ENCODE measurements around the gene REV3L.

REV3L gene

DNA sequence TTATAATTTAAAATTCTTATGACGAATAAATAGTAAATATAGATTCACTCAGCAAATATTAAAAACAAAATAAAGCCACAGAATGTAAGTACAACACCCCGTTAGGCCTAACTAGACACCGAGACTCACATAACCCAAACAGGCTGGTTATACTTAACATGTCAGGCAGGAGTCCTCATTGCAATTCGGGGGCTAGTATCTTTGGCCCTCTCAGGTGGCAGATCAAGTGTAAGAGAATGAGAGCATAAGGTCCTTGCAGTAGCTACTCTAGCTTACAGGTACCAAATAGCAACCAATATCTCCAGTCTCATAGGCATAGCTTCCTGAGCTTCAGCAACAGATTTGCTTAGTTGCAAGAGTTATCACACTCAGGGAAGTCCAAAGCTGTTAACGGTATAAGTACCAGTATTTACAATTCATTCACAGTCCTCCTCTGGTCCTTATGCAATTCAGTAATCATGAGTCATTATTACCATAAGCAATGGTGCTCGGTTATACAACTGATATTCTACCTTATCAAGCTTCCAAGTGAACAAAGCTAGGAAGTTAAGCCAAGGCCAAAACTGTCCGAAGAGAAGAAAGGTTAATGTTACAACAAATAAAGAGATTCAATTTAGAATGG lies 20.1 kb downstream of the REV3L start:
- no peak for DNase-seq

DNA sequence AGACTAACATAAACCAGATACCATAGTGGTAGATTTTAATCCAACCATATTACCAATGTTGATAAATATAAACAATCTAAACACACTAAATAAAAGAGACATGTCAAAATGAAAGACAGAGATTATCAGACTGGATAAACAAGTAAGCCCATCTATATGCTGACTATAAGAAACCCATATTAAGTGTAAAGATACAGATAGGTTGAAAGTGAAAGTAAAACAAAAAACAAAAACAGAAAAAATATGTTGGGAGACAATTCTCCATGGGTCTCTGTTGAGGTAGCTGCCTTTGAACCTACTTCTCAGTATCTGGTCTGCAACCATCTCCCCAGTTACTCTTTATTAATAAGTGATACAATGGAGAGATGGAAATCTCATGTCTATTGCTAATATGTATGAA lies 21.2 kb downstream of the REV3L start:
- no peak for DNase-seq

DNA sequence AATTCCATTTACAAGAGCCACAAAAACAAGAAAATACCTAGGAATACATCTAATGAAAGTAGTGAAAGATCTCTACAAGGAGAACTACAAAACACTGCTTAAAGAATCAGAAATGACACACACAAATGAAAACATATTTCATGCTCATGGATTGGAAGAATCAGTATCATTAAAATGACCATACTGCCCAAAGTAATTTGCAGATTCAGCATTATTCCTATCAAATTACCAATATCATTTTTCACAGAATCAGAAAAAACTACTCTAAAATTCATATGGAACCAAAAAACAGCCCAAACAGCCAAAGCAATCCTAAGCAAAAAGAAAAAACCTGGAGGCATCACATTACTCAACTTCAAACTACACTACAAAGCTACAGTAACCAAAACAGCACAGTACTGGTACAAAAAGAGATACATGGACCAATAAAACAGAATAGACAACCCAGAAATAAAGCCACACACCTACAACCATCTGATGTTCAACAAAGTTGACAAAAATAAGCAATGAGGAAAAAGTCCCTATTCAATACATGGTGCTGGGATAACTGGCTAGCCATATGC lies 24.3 kb downstream of the REV3L start:
- DNase-seq, result no peak

DNA sequence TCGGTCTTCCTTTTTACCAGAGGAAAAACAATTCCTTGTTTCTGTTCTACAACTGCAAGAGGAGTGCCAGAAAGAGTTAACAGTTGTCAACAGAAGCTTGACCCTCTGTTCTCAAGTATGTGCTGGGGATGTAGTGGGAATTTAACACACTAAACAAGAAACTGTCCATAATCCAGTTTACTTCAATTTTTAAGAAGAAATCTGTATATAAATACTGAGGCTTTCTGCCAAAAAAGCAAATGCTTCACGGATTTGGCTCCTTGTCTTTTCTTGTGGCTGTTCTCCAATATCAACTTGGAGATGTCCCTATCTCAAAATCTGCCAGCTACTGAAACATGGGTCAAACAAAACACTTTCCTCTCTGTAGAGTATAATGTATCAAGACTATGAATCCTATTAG lies 26.8 kb downstream of the REV3L start:
- DNase-seq, result no peak

DNA sequence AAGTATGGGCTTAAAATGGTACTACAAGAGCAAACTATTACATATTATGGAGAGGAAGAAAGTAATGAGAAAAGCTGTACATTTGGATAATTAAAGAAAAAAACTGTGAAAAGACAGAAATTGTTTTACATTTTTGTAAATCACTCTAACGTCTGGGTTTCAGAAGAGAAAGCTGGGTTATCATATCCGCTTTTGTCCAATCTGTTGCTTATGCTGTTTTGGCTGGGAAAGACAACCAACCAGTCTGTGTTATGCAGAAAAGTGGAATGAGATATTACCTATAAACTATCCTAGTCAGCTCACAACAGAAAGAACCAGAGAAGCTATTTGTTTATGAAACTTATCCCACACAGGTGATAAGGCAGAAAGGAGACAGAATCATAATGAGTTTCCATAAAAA lies 32.4 kb downstream of the REV3L start:
- DNase-seq, result no peak

DNA sequence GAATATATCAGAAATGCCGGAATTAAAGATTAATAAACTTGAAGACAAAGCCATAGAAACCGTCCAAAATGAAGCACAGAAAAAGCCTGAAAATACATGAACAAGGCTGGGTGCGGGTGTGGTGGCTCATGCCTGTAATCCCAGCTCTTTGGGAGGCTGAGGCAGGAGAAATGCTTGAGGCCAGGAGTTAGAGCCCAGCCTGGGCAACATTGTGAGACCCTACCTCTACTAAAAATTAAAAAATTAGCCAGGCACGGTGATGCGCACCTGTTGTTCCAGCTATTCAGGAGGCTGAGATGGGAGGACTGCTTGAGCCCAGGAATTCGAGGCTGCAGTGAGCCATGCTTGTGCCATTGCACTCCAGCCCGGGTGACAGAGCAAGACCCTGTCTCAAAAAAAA lies 32.9 kb downstream of the REV3L start:
- DNase-seq, result no peak

DNA sequence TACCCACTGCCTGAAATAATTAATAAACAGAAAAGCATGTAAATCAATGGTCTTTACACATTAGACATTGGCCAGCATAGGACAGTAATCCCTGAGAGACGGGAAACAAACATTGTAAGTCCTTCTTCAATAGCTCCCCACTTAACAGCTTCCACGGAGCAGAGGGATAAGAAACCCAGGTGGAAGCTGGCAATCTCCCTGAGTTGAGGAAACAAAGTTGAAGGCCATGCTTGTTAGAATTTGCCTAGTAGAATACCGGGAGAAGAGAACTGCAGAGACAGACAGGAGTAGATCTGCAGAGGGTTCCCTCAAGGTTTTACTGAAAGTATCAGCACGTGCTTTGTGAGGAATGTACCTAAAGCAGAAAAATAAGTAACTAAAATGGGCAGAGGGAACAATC lies 33.9 kb downstream of the REV3L start:
- DNase-seq, result no peak

DNA sequence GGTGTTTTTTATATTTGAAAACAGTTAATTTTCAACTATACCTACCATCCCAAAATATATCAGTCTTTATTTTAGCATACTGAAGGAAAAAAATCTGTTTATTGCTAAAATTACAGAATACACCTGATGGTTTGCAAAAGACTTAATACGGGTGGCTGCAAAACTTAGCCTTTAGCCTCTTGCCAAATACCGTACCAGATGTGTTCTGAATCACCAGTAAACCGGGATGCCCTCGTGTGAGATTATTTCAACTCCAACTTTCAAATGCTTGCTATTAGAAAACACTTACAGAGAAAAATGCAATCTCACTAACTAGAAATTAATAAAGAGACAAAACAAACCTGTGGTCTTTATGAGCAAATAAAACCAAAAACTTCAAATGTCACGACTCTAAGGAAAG lies 36.0 kb downstream of the REV3L start:
- no peak for DNase-seq

DNA sequence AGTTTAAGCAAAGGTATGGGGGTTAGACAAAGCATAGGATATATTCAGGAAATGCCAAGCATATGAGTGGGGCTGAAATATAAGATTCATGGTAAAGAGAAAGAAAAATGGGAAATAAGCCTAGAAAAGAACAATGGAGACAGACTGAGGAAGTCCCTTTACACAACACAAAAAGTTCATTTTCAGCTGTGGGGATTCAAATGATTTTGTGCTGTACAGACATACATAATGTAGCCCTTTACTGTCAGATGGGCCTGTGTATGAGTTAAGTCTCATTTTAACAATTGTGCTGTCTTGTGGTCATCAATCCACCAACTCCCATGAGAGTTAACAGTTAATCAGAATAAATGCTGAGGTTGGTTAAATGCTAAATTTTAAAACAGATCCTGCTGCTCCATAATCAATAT lies 37.2 kb downstream of the REV3L start:
- no peak for DNase-seq

DNA sequence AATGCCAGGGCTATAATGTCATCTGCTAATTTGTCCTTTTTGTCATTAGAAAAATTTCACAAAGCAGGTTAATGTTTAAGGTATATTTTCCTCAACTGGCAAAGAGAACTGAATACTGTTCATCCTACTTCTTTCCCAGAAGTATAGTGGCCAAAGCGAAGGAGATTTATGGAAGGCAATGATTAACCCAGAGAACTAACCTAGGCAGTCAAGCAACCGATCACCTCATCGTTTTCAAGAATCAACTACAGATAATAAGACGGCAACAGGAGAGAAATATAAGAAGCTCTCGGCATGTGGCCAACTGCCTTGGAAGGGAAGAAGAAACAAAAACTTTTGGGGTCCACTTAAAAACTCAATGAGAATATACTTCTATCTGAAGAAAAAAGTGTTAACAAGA lies 38.2 kb downstream of the REV3L start:
- DNase-seq, result no peak

DNA sequence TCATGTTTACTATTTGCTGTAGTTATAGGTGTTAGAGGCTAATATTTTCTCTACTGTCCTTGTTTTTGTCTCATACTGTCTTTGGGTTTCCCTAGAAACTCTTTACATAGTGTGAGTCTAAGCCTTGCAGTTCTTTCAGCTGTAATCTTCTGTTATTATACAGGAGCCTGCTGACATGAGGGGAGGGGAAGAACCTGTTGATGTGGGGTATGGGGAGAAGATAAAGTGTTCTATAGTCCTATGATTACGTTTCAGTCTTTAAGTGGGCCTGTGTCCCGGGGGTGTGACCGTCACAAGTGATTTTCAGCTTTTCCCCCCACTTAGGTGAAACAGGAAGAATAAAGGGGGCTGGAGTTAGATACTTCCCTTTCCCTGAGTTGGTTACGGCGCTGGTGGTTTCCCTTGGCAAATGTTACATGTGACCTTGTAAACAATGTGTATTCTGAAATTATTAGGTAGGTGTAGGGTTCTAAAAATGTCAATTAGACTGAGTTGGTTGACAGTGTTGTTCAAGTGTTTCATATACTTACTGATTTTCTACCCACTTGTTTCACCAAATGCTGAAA lies 41.3 kb downstream of the REV3L start:
- no peak for DNase-seq

DNA sequence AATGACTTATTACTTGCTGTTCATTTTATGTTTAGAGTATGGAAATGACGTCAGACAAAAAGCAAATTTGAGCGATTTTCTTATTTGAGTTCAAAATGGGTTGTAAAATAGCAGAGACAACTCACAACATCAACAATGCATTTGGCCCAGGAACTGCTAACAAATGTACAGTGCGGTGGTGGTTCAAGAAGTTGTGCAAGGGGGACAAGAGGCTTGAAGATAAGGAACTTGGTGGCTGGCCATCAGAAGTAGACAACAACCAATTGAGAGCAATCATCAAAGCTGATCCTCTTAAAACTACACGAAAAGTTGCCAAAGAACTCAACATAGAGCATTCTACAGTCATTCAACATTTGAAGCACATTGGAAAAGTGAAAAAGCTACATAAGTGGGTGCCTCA lies 43.8 kb downstream of the REV3L start:
- no peak for DNase-seq

DNA sequence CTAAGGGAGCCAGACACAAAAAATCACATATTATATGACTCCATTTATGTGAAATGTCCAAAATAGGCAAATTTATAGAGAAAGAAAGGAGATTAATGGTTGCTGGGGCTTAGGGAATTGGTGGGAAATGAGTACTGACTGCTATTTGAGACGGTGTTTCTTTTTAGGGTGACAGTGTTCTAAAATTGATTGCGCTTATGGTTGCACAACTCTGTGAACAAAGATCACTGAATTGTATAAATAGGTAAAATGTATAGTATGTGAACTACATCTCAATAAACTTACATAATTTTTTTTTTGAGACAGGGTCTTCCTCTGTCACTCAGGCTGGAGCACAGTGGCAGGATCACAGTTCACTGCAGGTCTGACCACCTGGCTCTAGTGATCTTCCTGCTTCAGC lies 45.4 kb downstream of the REV3L start:
- DNase-seq, result no peak

DNA sequence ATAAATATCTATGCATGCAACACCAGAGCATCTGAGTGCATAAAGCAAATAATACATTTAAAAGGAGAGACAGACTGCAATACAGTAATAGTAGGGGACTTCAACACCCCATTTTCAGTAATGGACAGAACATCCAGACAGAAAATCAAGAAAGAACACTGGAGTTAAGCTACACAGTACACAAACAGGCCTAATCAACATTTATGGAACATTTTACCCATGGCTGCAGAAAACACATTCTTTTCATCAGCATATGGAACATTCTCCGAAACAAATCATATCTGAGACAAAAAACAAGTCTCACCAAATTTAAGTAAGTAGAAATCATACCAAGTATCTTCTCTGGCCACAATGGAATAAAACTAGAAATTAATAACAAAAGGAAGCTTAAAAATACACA lies 50.5 kb downstream of the REV3L start:
- no peak for DNase-seq

DNA sequence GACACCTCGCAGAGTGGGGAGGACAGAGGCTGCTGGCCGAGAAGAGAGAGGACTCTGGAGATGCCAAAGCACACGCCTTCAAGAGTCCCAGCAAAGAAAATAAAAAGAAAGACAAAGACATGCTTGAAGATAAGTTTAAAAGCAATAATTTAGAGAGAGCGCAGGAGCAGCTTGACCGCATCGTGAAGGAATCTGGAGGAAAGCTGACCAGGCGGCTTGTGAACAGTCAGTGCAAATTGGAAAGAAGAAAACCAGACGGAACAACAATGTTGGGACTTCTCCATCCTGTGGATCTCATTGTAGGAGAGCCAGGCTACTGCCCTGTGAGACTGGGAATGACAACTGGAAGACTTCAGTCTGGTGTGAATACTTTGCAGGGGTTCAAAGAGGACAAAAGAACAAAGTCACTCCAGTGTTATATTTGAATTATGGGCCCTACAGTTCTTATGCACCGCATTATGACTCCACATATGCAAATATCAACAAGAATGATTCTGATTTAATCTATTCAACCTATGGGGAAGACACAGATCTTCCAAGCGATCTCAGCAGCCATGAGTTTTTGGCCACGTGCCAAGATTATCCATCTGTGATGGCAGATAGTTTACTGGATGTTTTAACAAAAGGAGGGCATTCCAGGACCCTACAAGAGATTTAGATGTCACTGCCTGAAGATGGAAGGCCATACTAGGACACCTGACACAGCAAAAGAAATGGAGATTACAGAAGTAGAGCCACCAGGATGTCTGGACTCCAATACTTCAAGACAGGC lies 52.2 kb downstream of the REV3L start:
- DNase-seq, result no peak

DNA sequence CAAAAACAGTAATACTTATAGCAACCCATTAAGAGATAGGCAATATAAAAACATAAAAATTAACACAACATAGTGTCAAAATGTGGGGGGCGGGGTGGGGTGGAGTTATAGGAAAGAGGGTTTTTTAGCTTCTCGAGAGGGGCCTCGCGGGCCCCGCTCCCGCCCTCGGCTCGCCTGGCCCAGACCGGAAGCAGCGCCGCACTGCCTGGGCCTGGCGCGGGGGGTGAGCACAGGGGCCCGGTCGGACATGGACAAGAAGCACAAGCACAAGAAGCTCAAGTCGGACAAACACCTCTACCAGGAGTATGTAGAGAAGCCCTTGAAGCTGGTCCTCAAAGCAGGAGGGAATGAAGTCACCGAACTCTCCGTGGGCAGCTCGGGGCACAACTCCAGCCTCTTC lies 53.4 kb downstream of the REV3L start:
- no peak for DNase-seq

DNA sequence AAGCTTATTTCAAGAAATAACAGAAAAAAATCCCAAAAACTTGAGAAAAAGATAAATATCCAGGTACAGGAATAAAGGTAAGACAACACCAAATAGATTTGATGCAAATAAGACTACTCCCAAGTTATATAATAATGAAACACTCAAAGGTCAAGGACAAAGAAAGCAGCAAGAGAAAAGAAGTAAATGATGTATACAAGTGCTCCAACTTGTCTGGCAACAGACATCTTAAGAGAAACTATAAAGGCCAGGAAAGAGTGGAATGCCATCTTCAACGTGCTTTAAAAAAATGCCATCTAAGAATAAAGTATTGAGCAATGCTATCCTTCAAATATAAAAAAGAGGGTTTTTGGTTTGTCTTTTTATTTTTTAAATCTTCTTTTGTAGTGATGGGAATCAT lies 54.2 kb downstream of the REV3L start:
- DNase-seq, result no peak

DNA sequence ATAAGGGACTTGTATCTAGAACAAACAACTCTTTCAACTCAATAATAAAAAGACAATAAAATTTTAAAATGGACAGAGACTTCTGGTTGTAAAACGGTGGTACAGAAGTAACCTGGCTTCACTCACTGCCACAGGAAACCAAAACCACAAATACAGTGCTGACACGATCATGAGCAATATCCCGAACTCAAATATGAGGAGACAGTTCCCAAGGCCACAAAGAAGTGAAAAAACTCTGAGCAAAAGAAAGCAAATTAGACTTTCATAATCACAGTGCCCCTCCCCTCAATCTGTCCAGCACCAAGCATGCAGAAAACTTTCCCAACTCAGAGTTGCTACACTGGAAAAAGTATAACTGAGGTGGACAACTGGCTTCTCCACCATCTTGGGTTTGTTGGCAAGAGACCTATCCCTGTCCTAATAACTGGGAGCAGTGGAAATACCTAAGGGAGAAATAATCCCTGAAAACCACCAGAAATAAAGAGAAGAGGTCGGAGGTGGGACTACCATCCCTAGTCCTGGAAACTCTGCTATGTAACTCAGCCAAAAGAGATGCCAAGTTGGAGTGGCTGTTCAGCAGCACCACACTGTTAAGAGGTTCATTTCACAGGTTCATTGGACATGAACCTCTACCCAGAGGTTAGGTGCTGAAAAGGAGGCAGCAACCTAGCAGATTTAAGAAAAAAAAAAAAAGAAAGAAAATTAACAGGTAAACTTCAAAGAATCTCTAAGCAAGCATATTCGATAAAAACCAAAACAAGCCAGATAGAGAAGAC lies 55.5 kb downstream of the REV3L start:
- DNase-seq, result no peak

DNA sequence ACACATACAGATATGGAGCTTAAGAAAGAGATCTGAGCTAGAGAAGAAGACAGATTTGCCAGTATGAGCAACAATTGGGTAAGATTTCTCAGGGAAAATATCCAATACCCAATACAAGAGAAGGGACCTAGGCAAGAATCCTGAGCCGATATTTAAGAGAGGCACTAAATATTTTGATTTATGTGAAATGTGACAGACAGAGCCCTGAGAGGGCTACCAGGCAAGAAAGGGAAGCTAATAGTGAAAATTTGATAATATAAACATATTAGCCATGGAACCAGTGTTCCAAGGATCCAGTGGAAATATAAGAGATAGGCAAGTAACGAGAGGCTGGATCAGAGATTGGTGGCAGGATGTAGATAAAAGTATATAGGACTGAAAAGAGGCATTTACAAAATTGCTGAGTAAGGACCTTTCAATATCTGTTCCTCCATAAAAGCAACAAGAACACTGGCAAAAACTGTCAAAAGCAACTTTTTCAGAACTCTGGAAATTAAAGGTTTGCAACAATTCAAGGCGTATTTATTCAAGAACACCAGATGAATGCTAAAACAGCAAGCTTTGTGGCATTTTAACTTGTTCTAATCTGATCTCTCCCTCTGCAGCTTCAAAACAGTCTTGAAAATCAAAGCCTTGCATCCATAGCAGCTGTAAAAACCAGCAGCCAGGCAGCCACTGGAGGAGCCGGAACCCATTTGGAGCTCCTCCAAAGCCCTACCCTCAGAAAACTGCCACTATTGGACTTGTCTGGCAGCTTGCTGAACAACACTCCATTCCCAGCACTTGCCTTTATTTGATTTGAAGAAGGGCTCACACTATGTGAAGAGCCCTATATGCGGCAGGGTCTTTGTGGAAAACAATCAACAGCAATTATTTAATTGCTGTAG lies 58.8 kb downstream of the REV3L start:
- DNase-seq, result no peak

DNA sequence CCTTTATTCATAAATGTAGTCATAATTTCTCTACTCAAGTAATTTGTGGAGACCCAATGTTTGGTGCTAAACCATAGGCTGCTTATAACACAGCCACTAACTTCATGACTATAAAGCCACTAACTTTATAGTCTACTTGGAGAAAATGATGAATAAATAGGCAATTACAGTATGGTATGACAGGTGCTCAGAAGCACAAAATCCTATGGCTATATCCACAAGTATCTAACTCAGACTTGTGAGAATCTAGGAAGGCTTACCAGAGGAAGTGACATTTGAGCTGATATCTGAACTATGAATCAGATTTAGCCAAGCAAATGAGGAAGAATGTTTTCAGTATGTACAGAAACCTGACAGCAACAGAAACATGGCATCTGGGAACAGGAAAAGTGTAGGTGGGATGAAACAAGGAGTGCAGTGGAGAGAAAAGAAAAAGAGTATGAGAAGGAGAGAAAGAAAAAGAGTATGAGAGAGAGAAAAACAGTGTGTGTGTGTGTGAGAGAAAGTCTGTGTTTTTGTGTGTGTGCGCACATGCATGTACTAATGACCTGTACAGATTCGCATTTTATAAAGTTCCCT lies 59.9 kb downstream of the REV3L start:
- no peak for DNase-seq

DNA sequence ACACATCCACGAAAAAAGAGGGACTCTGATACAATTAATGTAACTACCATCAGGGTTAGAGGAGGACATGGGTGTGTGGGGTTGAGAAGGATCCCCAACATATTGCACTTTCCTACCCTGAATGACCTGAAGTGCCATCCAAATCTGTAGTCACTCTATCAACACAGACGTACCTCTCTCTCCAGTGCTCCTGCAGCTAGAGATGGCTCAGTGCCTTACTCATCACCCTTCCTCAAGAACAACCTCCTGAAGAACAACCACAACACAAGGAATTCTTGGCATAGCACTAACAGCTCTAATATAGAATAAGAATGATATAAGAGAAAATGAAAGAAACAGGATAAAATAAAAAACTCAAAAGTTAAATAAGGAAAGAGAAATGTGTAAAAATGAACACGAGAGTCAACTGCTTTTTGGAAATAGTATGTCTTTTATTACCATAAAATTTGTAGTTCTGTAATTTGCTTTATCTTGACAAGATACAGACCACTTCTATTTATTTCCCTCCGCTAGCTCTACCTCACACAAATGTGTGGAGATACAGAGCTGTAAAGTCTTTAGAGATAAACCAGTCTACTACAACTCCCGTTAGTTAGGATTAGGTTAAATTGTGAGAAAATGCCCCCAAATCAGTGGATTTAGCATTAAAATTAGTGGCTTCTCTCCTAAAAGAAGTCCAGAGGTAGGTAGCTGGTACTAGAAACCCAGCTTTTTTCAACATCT lies 63.9 kb downstream of the REV3L start:
- no peak for DNase-seq

All from activated CD8-positive, alpha-beta memory T cell treated with anti-CD3 and anti-CD28 coated beads for 24 hours (primary cell).